ENCODE data around the gene FAM89A.

DNA sequence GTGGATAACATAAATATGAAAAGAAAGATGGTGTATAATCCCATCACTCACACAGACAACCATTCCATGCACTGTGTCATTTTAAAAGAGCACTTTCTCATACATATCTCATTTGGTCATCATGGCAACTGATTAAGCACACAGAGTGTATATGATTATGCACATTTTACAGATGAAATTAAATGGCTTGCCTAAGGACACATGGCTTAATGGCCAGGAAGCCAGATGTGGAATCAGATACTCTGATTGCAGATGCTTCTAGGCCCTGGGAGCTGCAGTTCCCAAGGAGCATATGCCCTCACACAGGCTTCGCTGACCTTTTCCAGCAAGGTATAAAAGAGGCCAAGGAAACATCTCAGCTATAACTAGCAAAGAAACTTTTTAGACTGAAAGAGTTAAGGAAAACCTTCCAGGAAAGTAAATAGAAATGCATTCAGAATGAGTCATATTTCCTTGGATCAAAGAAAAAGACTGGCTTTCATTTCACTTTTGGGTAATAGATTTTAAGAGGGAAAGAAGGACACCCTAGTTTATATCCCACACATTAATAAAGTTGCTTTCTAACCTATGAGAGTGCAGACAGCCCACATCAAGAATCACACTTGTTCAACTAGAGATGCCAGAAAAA lies 19.6 kb upstream of the FAM89A start:
- TF ChIP-seq, protein P1, sequence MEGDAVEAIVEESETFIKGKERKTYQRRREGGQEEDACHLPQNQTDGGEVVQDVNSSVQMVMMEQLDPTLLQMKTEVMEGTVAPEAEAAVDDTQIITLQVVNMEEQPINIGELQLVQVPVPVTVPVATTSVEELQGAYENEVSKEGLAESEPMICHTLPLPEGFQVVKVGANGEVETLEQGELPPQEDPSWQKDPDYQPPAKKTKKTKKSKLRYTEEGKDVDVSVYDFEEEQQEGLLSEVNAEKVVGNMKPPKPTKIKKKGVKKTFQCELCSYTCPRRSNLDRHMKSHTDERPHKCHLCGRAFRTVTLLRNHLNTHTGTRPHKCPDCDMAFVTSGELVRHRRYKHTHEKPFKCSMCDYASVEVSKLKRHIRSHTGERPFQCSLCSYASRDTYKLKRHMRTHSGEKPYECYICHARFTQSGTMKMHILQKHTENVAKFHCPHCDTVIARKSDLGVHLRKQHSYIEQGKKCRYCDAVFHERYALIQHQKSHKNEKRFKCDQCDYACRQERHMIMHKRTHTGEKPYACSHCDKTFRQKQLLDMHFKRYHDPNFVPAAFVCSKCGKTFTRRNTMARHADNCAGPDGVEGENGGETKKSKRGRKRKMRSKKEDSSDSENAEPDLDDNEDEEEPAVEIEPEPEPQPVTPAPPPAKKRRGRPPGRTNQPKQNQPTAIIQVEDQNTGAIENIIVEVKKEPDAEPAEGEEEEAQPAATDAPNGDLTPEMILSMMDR (conservative IDR thresholded peaks at IDR 0.05) = no peak
- no peak for TF ChIP-seq EZH2 (IDR thresholded peaks at IDR 0.05; ENCODE audit: low read depth)
